HG02623 (cell line): ENCODE measurements around the gene CBFA2T2.

ENCODE experiments used
- ATAC-seq: cut with Tn5 transposase; IDR thresholded peaks from one replicate; pipeline ENCODE4 v1.9.1; 2021; ENCODE audit warnings: moderate library complexity; ENCODE audit not compliant: unreplicated experiment

The CBFA2T2 gene

DNA sequence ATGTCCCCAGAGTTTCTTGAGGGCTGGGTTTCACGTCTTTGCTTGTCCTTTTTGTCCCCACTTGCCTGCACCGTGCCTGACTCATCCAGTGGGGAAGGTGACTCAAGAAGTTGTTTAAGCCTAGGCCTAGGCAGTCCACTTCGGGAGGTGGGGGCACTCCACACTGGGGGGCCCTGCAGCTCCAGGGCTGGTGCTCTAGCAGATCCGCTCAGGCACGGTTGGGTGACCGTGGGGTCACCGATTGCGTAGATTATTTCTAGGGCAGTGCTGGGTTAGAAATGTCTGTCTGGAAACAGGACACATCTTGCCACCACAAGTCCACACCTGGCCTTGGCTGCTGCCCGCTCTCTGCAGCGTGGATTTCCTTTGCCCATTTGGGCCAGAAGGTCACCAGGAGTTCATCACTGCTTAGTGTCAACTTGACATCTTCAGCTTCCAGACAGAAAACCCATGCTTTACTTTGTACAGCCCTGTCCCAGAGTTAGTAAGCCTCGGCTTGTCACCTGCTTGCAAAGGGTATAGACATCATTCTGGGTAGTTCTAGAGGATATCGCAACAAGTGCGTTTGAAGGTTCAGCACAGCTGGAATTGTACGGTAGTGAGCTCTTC is 158.6 kb downstream of the CBFA2T2 start:
- ATAC-seq, result no peak

DNA sequence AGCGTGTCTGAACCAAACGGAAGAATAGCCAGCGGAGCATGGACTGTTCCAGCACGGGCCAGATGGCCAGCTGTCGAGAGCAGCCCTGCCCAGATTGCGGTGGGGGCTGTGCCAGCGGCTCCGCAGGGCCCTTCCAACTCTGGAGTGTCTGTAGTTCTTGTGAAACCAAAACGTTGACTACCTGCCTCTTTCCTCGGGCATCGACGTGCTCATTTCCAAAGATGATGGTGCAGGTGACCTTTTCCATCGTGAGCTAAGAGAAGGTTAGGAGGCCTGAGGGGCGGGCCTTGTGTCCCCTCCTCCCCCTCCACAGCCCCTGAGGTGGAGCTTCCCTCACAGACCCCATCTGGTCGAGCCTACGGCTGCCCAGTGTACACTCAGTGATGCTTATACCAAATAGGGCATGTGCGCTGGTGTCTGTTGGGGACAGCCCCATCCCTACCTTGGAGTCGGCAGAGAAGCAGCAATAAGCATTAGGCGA is 159.3 kb downstream of the CBFA2T2 start:
- no peak for ATAC-seq

DNA sequence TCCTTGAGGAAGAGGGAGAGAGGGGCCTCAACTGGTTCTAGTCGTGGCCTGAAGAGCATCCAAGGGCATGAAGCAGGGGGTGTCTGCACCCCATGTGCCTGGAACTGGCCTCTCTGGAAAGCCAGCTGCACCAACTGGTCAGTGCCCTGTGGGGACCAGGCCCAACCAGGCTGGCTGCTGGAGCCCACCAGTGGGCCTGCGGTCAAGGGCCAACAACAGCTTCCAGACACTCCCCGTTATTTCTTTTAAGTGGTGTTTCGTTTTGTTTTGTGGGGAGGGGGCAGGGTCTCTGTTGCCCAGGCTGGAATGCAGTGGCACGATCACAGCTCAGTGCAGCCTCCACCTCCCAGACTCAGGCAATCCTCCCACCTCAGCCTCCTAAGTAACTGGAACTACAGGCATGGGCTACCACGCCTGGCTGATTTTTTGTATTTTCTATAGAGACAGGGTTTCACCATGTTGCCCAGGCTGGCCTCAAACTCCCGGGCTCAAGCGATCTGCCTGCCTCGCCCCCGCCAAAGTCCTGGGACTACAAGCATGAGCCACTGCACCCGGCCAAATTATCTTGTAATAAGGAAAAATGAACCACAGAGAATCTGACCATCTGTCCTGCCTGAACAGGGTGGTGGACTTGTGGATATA is 160.3 kb downstream of the CBFA2T2 start:
- ATAC-seq, result no peak

DNA sequence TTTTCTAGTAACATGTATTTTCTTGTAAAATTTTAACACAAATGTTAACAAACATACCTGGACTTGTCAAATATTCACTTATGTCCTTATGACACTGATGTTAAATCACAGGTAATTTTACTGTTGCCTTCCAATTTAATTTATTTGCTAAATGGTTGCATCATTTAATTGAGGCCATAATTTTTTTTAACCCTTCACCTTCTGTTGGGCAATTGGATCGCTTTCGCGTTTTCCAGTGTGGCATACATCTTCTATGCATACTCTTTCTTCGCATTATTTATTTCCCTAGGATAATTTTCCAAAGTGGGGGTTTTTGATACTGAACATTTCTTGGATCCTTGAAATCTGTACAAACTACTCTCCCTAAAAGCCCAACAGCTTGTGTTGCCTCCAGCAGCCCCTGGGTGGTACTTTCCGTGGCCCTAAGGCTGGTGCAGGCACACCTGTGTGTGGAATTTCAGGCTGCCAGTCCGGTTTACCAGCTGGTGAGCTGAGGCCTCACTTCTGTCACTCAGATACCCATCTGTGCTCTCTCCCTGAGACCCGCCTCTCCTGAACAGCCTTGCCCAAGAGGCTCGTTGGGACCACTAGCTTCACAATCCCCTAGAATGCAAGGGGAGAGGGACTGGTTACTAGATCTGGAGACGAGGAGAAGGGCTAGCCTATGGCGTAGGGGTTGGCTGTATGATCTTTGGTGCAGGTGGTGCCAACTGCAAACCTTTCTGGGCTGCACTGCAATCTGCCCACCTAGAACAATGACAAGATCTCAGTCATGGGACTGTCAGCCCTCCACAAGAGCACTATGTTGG is 161.1 kb downstream of the CBFA2T2 start:
- no peak for ATAC-seq

DNA sequence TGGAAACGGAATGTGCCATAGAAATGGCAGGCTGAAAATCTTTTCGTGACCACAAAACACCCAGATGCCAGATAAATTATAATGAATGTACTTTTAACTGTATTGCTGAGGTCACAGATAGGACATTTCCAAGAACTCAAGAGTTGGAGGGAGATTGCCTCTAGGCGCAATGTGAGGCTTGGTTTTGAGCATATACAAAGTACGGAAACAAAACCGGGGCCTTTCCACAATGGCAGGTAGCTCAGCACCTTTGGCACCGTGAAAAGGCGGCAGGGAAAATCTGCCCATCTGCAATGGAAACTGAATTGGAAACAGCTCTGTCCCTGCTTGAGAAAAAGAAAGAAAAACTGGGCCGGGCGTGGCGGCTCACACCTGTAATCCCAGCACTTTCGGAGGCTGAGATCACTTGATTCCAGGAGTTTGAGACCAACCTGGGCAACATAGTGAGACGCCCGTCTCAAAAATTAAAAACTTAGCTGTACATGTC is 161.7 kb downstream of the CBFA2T2 start:
- ATAC-seq, result no peak

DNA sequence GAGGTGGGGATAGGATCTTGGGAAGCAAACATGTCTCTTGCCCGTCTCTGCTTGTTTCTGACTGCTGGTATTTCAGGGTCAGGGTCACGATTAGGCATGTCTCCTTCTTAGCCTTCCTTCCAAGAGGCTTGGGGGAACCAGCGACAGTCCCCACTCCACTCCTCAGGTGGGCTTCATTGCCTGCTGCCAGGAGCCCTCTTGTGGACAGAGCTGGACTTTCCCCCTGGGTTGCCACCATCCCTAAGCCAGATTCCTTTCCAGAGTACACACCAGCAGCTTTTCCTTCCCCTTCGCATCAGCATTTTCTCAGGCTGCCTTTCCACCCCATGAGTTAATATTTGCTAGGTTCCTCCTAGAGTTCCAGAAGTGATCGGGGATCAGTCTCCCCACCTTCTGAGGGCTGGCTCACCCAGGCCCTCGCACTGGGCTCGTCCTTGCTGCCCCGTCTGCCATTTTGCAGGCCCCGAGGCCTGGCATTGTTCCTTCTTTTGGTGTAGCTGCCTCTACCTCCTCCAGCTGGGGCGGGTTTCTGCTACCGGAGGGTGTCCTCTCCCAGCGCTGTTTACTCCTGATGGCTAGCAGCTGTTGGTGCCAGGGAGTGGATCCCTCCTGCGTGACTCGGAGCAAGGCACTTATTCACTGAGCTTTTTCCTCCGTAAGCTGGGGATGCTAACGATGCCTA is 163.5 kb downstream of the CBFA2T2 start:
- ATAC-seq, result no peak

DNA sequence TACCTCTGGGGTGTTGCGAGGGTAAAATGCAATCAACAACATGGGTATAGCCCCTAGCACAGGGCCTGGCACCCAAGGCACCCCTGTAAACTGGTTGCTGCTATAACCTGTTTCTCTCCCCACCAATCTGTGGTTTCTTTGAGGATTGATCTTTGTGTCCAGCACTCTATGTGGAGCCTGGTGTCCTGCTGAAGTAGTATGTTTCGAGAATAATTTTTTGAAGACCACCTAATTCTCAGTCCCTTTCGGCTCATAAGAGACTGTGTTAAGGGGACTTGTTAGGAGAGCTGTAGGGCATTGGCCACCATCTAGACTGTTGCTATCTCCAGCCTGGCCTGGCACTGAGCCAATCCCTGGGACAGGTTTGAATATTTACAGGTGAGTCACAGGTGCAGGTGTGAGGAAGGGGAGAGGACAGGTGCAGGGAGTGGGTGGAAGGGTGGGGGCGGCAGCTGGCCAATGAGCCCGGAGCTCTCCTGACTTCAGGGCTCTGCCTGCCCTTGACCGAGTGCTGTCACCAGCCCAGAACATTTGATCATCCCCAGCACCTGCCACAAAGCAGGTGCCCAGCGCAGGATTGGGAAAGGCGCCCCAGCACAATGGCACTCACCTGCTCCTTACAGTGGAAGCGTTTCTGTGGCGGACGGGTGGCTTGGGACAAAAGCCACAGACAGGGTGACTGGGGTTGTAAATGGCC is 164.2 kb downstream of the CBFA2T2 start:
- ATAC-seq, result no peak

DNA sequence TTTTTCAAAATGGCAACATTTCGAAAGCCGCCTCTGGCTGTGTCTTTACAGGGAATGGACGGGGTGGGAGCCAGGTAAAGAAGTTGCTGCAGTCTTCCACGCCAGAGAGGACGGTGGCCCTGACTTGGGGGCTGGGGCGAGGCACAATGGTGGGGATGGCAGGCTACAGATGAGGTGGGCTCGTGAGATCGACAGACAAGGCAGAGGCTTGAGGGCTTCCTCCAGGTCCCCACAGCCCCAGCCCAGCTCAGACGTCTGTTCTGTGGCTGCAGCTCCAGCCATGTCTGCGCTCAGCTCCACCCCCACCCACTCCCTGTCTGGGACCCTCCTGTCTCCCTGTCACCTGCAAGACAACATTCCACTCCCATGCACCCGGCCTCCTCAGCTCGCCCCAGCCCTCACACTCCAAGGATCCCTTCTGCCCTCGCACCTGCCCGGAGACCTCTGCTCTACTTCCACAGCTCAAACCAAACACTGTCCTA is 164.8 kb downstream of the CBFA2T2 start:
- ATAC-seq, result no peak

DNA sequence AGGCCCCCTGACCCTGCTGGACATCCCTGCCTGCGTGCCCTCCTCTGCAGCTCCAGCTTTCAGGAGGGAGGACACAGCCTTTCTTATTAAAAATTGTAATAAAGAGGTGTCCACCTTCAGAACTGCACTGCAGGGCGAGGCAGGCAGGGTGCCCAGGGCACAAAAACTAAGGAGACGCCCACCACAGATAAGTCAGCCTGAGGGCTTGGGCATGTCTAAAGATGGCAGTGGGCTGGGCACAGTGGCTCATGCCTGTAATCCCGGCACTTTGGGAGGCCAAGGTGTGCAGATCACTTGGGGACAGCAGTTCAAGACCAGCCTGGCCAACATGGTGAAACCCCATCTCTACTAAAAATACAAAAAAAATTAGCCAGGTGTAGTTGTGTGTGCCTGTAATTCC is 165.3 kb downstream of the CBFA2T2 start:
- ATAC-seq, result no peak

DNA sequence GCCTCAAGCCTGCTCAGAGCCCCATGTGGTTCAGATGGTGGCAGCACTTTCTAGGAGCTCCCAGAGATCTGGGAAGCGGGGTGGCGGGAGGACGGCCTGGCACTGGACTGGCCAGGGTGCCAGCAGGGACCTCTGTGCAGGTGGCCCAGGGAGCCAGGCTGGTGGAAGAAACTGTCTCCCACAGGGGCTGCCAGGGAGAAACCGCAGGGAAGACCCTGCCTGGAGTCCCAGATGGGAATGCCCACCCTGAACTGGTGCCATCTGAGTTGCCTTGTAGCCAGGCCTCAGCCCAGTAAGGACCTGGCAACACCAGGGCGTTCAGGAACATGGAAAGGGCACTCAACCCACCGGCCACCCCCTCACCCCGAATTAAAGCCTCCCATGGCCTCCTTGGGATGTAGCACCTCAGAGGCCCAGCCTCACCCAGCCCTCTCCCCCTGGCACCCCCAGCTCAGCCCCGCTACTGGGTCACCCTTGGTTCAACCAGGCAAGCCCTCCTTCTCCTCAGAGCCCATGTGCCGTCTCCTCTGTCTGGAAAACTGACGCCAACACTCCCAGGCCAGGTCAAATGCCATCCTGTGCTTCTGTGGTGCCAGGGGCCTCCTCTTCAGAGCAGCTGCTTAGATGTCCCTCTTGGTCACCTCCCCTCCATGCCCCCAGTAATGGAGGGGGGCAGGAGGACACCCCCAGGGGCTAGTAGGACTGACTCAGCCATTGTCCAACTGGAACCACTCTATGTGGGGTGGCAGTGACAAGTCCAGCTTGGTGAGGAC is 166.3 kb downstream of the CBFA2T2 start:
- ATAC-seq, result no peak

DNA sequence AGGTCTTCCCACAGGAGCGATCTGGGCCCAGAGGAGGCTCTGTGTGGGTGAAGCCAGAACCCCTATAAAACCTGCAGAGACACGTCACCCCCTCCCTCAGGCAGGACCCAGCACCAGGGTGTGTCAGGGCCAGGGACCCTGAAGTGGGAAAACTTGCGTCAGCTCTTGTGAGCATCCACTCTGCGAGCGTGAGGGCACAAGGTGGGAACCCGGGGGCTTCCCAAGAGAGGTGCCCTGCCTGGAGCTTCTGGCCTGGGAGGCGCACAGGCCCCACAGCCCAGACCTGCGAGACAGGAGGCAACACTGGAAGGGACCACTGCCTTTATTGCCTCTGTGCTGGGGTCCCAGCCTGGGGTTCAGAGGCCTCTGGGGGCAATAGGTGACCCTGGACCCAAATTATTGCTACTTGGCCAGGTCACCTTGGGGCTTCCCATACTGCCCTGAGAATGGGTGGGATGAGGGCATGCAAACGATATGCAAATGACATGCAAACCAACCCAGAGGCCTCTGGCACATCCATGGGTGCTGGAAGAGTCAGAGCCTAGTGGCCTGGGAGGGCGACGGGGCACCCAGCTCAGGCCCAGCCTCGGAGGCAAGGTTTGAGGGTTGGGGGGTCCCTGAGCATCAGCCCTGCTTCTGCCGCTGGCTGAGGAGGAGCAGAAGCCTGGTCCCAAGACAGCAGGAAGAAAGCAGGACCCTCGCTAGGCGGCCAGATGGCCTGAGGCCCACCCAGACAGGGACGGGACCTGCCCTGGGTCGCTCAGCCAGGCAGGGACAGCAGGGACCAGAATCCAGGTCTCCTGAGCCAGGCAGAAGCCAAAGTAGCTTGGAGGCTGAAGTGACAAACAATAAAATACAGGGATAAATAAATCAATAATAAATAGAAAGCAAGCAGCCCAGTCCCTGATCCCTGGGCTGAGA is 167.1 kb downstream of the CBFA2T2 start:
- ATAC-seq, result no peak

DNA sequence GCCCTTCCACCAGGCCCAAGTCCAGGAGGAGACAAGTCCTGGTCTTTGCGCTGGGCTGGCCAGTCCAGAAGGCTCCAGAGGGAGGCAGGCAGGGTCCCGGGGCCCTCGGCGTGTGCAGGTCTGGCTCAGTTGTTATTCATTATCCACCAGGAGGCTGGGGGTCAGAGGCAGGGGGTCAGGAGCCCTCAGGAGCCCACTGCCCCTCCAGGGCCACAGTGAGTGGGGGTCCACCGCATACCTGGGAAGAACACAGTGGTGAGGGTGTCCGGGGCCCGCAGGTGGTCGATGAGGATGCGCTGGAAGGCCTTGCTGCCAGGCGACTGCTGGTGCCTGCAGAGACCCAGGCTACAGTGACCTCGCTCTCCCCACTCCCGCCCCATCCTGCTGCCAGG is 167.8 kb downstream of the CBFA2T2 start:
- no peak for ATAC-seq

DNA sequence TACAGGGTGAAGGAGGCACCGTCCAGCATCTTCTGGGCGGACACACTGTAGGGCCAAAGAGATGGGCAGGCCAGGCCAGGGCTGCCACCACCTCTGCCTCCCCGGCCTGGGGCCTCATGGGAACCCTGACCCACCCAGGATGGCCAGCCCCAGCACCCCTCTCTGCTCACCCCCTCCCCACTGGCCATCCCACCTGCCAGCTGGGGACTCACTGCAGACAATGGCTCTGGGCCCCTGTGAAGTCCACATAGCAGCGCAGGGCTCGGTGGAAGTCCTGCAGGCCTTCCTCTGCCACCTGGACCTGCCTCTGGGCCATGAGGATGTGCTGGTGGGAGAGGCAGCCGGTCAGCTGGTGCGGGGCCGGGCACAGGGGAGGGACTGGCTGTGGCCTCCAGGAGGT is 168.6 kb downstream of the CBFA2T2 start:
- no peak for ATAC-seq

DNA sequence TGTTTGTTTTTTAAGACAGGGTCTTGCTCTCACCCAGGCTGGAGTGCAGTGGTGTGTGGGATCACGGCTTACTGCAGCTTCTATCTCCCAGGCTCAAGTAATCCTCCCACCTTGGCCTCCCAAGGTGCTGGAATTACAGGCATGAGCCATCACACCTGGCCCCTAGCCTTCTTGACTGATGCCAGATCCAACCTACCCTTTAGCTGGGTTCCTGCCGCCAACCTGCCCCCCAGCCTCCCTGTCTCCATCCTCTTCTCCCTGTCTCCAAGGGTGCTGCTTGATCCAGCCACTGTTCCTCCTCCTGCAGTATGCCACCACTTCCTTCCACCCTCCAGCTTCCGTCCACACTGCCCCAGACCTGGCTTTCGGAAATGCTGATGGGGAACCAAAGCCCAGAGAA is 169.0 kb downstream of the CBFA2T2 start:
- ATAC-seq, result no peak

DNA sequence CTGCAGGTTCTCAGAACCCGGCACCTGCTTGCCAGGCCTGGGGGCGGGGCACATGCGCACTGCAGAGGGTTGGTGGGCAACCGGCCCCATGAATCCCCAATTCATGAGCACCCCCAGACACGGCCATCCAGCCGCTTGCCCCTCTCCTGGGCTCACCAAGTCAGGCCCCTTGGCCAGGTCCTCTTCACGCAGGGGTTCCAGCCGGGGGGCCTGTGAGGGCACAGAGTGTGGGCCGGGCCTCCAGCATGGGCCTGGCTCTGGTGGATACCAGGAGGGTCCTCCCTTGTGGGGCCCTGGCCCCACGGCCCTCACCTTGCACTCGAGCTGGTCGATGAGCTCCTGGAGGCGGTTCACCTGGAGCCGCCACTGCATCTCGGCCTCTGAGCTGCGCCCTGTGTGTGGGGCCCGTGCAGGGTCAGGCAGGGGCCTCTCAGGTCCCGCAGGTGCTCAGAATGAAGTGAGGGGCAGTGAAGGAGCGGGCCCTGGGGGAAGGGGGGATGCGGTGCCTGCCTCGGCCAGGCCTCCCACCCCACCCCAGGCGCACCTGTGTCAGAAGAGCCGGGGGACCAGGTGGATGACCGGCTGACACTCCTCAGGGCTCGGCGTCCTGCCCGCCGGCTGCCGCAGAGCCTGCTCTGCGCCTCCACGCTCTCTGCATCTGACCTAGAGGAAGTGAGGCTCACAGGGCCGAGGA is 169.6 kb downstream of the CBFA2T2 start:
- no peak for ATAC-seq

DNA sequence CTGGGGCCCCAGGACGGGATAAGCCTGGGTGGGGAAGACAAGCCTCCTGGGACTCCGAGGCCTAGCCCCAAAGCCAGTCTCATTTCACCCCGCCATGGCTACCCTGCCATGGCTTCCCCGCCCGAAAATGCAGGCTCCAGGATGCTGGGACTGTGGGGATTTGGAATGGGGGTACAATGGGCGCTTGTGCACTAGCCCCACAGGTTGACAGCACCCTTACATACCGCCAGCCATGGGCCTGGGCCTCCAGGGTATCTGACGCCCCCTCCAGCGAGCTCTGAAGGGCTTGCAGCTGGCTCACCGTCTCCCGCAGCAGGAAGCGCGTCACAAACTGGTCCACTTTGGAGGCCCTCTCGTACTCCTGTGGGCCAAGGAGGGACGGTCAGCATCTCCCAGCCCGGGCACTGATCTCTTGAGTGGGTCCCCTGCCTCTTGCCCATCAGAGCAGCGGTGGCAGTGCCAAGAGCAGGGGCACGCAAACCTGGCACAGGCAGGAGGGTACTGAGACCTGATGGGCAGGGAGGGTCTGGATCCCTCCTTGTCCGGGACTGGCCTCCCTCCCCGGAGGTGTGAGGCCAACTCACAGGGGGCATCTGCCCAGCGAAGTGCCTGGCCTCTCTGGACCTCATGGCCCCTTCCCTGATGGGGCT is 170.3 kb downstream of the CBFA2T2 start:
- ATAC-seq, result no peak

DNA sequence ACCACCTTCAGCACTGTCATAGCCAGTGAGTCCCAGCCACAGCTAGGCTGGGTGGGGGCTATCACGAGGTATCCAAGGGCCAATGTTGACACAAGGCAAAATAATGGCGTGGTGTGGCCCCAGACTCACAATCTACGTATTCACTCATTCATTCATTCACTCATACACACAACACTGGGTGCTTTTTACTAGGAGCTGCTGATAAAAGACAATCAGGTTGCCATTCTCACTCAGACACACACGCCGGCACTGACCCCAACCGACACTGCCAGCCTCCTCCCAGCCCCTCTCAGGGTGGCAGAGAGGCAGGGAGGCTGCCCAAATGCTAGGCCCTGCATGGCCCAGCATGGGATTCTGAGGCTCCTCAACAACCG is 170.8 kb downstream of the CBFA2T2 start:
- no peak for ATAC-seq

DNA sequence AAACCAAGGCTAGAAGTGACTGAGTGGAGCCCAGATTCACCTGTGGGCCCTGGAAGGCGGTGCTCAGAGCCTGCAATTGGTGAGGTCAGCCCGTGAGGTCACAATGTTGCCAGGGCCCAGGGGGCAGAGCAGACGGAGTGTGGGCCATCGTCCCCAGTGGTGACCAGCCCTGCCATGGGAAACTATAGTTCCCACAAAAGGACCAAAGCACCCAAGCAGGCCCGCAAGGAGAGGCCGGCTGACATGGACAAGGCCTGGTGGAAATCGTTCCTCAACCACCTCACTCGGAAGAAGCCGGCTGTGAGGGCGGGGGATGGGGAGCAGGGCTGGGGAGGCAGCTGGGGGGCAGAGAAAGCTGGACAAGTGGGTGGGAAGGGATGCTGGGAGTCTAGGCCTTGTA is 172.3 kb downstream of the CBFA2T2 start, which contains the start of gene C20orf144:
TSS of gene C20orf144 (plus strand) at position 156 of the 400 bp plus-strand sequence. CDS start at position 175, 19 bp downstream.
- ATAC-seq, result no peak
